ENCODE data around the gene DAPK2. TPM values are rescaled to one million over a fixed set of nuclear protein-coding genes. Genes with fewer than 3 reads are reported as not detected.

The DAPK2 gene
- total and polyA plus RNA-seq, 2 donors (not counting 1 experiment from before 2014, with no cell fraction given), result 14.4 to 21.4 TPM

DNA sequence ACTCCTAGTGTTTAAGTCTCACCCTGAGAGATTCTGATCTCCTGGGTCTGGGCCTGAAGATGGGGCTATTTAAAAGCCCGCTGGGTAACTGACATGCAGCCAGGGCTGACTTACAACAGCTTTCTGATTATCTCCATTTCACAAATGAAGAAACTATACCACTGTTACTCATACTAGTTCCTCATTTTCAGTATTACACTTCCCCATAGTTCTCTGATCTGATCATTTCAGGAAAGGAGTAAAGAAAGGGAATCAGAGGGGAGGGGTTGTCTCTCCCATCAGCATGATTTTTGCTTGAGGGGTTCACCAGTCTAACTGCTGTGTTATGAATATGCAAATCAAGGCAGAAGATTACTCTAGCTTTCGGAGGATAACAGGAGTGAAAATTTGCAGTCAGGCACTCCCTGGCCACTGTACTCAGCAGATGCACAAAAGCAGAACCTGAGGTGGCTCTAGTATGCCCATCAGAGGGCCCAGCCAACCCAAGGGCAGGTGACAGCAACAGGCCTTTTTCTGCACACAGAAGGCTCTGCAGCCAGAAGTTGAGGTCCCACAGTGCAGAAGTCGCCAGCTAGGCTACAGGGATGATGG, 59.4 kb downstream of the DAPK2 start:
- Histone ChIP-seq H3K9me3 (ENCODE audit: control insufficient read depth, insufficient read depth, low read depth, low read length) (no peaks in the 10 kb centered on the region), H3K27me3 (ENCODE audit: control insufficient read depth, insufficient read depth, low read length) (no peaks in the 10 kb centered on the region), H3K79me2 (ENCODE audit: control insufficient read depth, insufficient read depth, low read length) (no peaks in the 10 kb centered on the region), H3K4me3 (replicated peaks in 1 of 4; ENCODE audit: control extremely low read depth in 1 of 4, insufficient read depth in 1 of 4, low read depth in 3 of 4, low read length in 4 of 4) (no peak overlapping the region), H3K27ac (ENCODE audit: insufficient read depth, low read length) (no peak overlapping the region), H3K4me1 (ENCODE audit: control insufficient read depth, extremely low read depth, insufficient read depth, low read length) (no peaks in the 10 kb centered on the region), H3K36me3 (ENCODE audit: control insufficient read depth, insufficient read depth, low read length) (no peaks in the 10 kb centered on the region), H3K4me2 (ENCODE audit: extremely low read depth, insufficient read depth, low read length) (no peak overlapping the region), H3K9ac (ENCODE audit: insufficient read depth, low read length) (no peak overlapping the region), H4K20me1 (ENCODE audit: control insufficient read depth, extremely low read depth, insufficient read depth, low read length) (no peaks in the 10 kb centered on the region), H2AFZ (ENCODE audit: low read length) (no peak overlapping the region)
- DNase-seq (ENCODE audit: low read depth in 2 of 2), result no peak
- TF ChIP-seq, protein P1, sequence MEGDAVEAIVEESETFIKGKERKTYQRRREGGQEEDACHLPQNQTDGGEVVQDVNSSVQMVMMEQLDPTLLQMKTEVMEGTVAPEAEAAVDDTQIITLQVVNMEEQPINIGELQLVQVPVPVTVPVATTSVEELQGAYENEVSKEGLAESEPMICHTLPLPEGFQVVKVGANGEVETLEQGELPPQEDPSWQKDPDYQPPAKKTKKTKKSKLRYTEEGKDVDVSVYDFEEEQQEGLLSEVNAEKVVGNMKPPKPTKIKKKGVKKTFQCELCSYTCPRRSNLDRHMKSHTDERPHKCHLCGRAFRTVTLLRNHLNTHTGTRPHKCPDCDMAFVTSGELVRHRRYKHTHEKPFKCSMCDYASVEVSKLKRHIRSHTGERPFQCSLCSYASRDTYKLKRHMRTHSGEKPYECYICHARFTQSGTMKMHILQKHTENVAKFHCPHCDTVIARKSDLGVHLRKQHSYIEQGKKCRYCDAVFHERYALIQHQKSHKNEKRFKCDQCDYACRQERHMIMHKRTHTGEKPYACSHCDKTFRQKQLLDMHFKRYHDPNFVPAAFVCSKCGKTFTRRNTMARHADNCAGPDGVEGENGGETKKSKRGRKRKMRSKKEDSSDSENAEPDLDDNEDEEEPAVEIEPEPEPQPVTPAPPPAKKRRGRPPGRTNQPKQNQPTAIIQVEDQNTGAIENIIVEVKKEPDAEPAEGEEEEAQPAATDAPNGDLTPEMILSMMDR (conservative IDR thresholded peaks at IDR 0.05 in 1 of 2, IDR thresholded peaks at IDR 0.05 in 1 of 2; ENCODE audit: low read depth in 1 of 2, low read length in 2 of 2), result no peak
- TF ChIP-seq EZH2 (IDR thresholded peaks at IDR 0.05; ENCODE audit: low read length, missing control alignments), result no peak

DNA sequence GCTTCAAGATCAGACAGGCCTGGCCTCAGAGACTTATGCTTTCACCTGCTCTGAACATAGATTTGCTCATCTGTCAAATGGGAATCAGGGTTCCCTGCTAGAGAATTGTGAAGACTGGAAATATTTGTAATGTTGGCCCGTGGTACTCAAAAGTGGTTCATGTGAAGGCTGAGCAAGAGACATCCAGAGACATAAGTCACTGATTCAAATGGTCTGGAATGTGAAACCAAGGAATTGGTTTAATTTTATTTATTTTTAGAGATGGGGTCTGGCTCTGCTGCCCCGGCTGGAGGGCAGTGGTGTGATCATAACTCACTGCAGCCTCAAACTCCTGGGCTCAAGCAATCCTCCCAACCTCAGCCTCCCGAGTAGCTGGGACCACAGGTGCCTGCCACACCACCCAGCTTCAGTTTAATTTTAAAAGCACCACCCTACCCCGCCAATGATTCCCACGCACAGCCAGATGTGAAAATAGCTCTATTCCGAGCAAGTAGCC, 60.1 kb downstream of the DAPK2 start:
- Histone ChIP-seq H3K4me3 (replicated peaks in 1 of 4; ENCODE audit: control extremely low read depth in 1 of 4, insufficient read depth in 1 of 4, low read depth in 3 of 4, low read length in 4 of 4) (no peak overlapping the region), H2AFZ (ENCODE audit: low read length) (no peak overlapping the region), H3K36me3 (ENCODE audit: control insufficient read depth, insufficient read depth, low read length) (no peaks in the 10 kb centered on the region), H3K4me2 (ENCODE audit: extremely low read depth, insufficient read depth, low read length) (no peak overlapping the region), H3K79me2 (ENCODE audit: control insufficient read depth, insufficient read depth, low read length) (no peaks in the 10 kb centered on the region), H3K27me3 (ENCODE audit: control insufficient read depth, insufficient read depth, low read length) (no peaks in the 10 kb centered on the region), H3K4me1 (ENCODE audit: control insufficient read depth, extremely low read depth, insufficient read depth, low read length) (no peaks in the 10 kb centered on the region), H3K9ac (ENCODE audit: insufficient read depth, low read length) (no peak overlapping the region), H3K9me3 (ENCODE audit: control insufficient read depth, insufficient read depth, low read depth, low read length) (no peaks in the 10 kb centered on the region), H4K20me1 (ENCODE audit: control insufficient read depth, extremely low read depth, insufficient read depth, low read length) (no peaks in the 10 kb centered on the region), H3K27ac (ENCODE audit: insufficient read depth, low read length) (no peak overlapping the region)
- TF ChIP-seq, protein P1 (conservative IDR thresholded peaks at IDR 0.05 in 1 of 2, IDR thresholded peaks at IDR 0.05 in 1 of 2; ENCODE audit: low read depth in 1 of 2, low read length in 2 of 2), result no peak
- TF ChIP-seq EZH2 (IDR thresholded peaks at IDR 0.05; ENCODE audit: low read length, missing control alignments), result no peak
- no peak for DNase-seq (ENCODE audit: low read depth in 2 of 2)

DNA sequence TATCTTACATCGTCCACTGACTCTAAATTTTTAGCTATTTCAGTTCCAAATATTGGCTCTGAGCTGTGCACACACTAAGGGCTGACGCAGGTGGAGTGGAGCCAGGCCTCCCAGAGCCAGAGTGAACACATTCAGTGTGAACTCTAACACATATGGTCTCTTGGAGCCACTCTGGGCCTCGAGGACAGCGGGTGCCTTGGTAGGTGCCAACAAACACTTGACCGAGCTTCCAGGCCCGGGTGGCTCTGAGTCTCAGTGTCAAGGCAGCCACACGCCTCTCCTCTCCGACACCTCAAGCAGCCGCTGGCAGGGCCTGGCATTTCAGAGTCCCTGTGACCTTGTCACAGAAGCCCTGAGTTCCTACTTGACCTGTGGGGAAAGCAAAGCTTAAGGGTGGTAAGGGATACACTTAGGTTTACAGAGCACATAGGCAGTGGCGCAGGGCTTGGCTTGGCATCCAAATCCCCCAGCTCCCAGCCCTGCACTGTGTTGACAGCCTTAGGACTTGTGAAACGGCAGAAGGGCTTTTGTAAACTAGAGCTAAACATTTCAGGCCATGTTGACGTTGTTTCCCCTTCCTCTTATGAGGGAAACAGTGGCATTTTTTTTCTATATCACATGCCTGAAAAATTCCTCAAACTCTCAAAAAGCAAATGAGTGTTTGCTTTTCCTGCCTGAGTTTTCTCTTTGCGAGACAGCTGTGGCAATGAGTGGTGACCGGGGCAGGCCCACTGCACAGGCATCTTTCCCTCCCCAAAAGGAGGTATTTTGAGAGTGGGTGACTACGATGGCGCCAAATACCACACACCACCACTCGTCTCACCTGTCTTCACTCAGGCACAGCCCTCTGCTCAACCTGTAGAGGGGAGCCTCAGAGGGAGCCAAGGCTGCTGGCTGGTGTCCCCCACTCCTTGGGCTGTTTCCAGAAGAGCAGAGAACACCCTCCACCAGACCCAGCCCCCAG, 60.8 kb downstream of the DAPK2 start:
- H3K9ac ChIP-seq (ENCODE audit: insufficient read depth, low read length), result no peak overlapping the region
- no peaks in the 10 kb centered on the region for H4K20me1 ChIP-seq (ENCODE audit: control insufficient read depth, extremely low read depth, insufficient read depth, low read length)
- H3K4me2 ChIP-seq (ENCODE audit: extremely low read depth, insufficient read depth, low read length), result no peak overlapping the region
- H3K4me1 ChIP-seq (ENCODE audit: control insufficient read depth, extremely low read depth, insufficient read depth, low read length), result no peaks in the 10 kb centered on the region
- no peaks in the 10 kb centered on the region for H3K36me3 ChIP-seq (ENCODE audit: control insufficient read depth, insufficient read depth, low read length)
- H2AFZ ChIP-seq (ENCODE audit: low read length), result no peak overlapping the region
- no peaks in the 10 kb centered on the region for H3K79me2 ChIP-seq (ENCODE audit: control insufficient read depth, insufficient read depth, low read length)
- DNase-seq (ENCODE audit: low read depth in 2 of 2), result no peak
- no peaks in the 10 kb centered on the region for H3K9me3 ChIP-seq (ENCODE audit: control insufficient read depth, insufficient read depth, low read depth, low read length)
- H3K27ac ChIP-seq (ENCODE audit: insufficient read depth, low read length), result no peak overlapping the region
- H3K4me3 ChIP-seq (replicated peaks in 1 of 4; ENCODE audit: control extremely low read depth in 1 of 4, insufficient read depth in 1 of 4, low read depth in 3 of 4, low read length in 4 of 4), result no peak overlapping the region
- no peaks in the 10 kb centered on the region for H3K27me3 ChIP-seq (ENCODE audit: control insufficient read depth, insufficient read depth, low read length)
- TF ChIP-seq, protein P1 (conservative IDR thresholded peaks at IDR 0.05 in 1 of 2, IDR thresholded peaks at IDR 0.05 in 1 of 2; ENCODE audit: low read depth in 1 of 2, low read length in 2 of 2), result no peak
- no peak for TF ChIP-seq EZH2 (IDR thresholded peaks at IDR 0.05; ENCODE audit: low read length, missing control alignments)

Measured in fibroblast of lung (primary cell).